B cell (primary cell): Measurements from ENCODE around the gene B4GALT3.

ENCODE experiments used
- EZH2 ChIP-seq: IDR thresholded peaks from 2 replicates; pipeline ENCODE4 v1.6.1; 2012; ENCODE audit warnings: borderline replicate concordance, low read depth, mild to moderate bottlenecking, moderate library complexity, low read length; ENCODE audit not compliant: insufficient read depth, poor library complexity, severe bottlenecking
- TF ChIP-seq, protein P1 (sequence below): fragments of 200-600 bp; IDR thresholded peaks from one replicate; pipeline ENCODE4 v1.8.0; 2022; ENCODE audit warnings: antibody characterized with exemption, mild to moderate bottlenecking

DNA sequence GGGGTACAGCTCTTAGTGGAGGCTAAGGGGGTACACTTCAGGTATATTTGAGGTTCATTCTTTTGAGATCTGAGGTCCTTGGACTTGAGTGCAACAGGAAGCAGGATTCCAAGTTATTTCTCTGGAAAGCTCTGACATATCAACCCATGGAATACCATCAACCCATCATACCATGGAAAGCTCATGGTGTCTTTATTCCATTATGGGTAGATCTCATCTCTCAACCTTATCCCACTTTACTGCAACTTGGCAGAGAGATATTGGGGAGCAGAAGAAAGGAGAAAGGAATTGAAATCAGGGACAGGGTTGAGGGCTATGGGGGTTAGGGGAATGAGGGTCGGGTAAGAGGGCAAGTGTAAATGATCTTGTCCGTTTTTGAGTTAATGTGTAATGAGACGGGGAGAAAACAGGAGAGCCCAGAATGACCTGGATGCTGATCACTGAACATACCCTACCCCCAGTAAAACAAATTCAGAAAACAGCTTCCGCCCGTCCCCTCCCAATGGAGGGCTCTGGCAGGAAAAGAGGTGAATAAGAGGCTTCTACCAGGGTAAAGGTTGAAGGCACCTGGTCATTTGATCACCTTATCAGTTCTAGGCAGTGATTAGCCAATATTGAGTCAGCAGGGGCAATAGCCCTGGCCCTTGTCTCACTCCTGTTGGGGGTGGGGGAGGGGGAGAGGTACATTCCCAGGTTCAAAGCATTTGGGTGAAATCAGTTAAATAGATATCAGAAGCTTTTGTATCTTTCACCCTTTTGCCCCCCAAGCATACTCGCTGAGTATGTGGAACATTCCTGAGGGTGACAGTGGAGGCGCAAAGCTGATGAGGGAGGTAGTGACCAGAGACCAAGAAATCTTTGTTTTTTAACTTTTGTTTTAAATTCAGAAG is 46.7 kb upstream of the B4GALT3 start:
- TF ChIP-seq, protein P1, sequence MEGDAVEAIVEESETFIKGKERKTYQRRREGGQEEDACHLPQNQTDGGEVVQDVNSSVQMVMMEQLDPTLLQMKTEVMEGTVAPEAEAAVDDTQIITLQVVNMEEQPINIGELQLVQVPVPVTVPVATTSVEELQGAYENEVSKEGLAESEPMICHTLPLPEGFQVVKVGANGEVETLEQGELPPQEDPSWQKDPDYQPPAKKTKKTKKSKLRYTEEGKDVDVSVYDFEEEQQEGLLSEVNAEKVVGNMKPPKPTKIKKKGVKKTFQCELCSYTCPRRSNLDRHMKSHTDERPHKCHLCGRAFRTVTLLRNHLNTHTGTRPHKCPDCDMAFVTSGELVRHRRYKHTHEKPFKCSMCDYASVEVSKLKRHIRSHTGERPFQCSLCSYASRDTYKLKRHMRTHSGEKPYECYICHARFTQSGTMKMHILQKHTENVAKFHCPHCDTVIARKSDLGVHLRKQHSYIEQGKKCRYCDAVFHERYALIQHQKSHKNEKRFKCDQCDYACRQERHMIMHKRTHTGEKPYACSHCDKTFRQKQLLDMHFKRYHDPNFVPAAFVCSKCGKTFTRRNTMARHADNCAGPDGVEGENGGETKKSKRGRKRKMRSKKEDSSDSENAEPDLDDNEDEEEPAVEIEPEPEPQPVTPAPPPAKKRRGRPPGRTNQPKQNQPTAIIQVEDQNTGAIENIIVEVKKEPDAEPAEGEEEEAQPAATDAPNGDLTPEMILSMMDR = no peak
- no peak for TF ChIP-seq EZH2
